ENCODE measurements around the gene MET. TPM values are rescaled to one million over a fixed set of nuclear protein-coding genes. Genes with fewer than 3 reads are reported as not detected.
"Not testable (repeated sequence)": the region's sequence is repeated elsewhere in the genome, so short reads cannot be mapped to it uniquely, and the experiment has no call there.

MET gene
- total and polyA plus RNA-seq, 2 donors (not counting 3 experiments of a cell fraction or from before 2014, with no cell fraction given) = 21.1 to 44.5 TPM

DNA sequence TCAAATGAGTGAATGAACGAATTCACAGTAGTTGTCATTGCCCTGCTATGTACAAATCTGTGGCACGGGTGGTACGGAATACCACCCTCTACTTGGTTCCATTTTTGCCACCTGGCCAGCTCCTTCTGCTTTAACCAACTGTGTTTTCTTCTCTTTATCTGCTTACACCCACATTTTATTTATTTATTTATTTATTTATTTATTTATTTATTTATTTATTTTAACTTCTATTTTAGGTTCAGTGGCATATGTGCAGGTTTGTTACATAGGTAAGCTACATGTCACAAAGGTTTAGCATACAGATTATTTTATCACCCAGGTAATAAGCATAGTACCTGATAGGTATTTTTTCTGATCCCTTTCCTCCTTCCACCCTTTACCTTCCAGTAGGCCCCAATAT lies 148.2 kb downstream of the MET start:
- H3K27ac ChIP-seq (ENCODE audit: insufficient read depth, low read depth, low read length) = no peak overlapping the region
- no peak for TF ChIP-seq JUN (IDR thresholded peaks at IDR 0.05; ENCODE audit: borderline replicate concordance, insufficient read depth, insufficient read length, low read depth)
- no peak for TF ChIP-seq FOS (IDR thresholded peaks at IDR 0.05; ENCODE audit: borderline replicate concordance, insufficient read depth, low read length)
- no peak for TF ChIP-seq EZH2 (IDR thresholded peaks at IDR 0.05; ENCODE audit: borderline replicate concordance, low read depth, low read length, severe bottlenecking)
- TF ChIP-seq, protein P1, sequence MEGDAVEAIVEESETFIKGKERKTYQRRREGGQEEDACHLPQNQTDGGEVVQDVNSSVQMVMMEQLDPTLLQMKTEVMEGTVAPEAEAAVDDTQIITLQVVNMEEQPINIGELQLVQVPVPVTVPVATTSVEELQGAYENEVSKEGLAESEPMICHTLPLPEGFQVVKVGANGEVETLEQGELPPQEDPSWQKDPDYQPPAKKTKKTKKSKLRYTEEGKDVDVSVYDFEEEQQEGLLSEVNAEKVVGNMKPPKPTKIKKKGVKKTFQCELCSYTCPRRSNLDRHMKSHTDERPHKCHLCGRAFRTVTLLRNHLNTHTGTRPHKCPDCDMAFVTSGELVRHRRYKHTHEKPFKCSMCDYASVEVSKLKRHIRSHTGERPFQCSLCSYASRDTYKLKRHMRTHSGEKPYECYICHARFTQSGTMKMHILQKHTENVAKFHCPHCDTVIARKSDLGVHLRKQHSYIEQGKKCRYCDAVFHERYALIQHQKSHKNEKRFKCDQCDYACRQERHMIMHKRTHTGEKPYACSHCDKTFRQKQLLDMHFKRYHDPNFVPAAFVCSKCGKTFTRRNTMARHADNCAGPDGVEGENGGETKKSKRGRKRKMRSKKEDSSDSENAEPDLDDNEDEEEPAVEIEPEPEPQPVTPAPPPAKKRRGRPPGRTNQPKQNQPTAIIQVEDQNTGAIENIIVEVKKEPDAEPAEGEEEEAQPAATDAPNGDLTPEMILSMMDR (IDR thresholded peaks at IDR 0.05; ENCODE audit: extremely low read depth in 1 of 2, insufficient read depth in 1 of 2, low read depth in 1 of 2, low read length in 2 of 2) = no peak
- no peak for TF ChIP-seq POLR2AphosphoS5 (IDR thresholded peaks at IDR 0.05; ENCODE audit: insufficient read depth, low read depth, low read length)
- TF ChIP-seq, protein P2, sequence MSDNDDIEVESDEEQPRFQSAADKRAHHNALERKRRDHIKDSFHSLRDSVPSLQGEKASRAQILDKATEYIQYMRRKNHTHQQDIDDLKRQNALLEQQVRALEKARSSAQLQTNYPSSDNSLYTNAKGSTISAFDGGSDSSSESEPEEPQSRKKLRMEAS (IDR thresholded peaks at IDR 0.05; ENCODE audit: insufficient read depth, insufficient read length) = no peak
- no peak for TF ChIP-seq MYC (IDR thresholded peaks at IDR 0.05; ENCODE audit: low read depth, low read length)
- TF ChIP-seq POLR2A (IDR thresholded peaks at IDR 0.05; ENCODE audit: low read depth, low read length) = no peak
- TF ChIP-seq GATA2 (IDR thresholded peaks at IDR 0.05; ENCODE audit: insufficient read depth, insufficient read length, low read depth, low read length) = no peak
- POLR2A ChIA-PET = no interaction called here
- H3K27me3 ChIP-seq (ENCODE audit: control insufficient read depth in 2 of 2, insufficient read depth in 2 of 2, low read length in 2 of 2) = no peaks in the 10 kb centered on the region
- H3K79me2 ChIP-seq (ENCODE audit: control insufficient read depth, insufficient read depth, low read length) = no peaks in the 10 kb centered on the region
- no peak overlapping the region for H3K4me2 ChIP-seq (ENCODE audit: insufficient read depth, low read length)
- no peak for DNase-seq (ENCODE audit: low read depth, low spot score)
- H3K4me3 ChIP-seq (replicated peaks in 1 of 3; ENCODE audit: insufficient read depth in 1 of 3, low read depth in 1 of 3, low read length in 3 of 3) = no peak overlapping the region
- no peaks in the 10 kb centered on the region for H3K4me1 ChIP-seq (ENCODE audit: control insufficient read depth, extremely low read depth, insufficient read depth, low read length)
- no peak for FAIRE-seq
- H2AFZ ChIP-seq (ENCODE audit: low read depth, low read length) = no peak overlapping the region
- CTCF ChIA-PET = interaction anchor here (0.9 kb wide), 1 partner anchor 13 kb away, joined by 3 read pairs; no protein-coding TSS in a partner anchor
- BruUV-seq (replicated peaks) = no TSS peak
- no peaks in the 10 kb centered on the region for H3K36me3 ChIP-seq (ENCODE audit: control insufficient read depth in 2 of 2, extremely low read depth in 1 of 2, insufficient read depth in 2 of 2, low read length in 2 of 2)
- no peaks in the 10 kb centered on the region for H3K9me1 ChIP-seq (replicated peaks; ENCODE audit: control insufficient read depth, extremely low read depth, insufficient read depth, low read length)
- intact Hi-C loops (cut with micrococcal nuclease) (no loop called here), dilution Hi-C loops (cut with MboI; ENCODE audit: extremely low pct_ligation_motif_present, low sequenced_read_pairs) (no loop called here)
- H4K20me1 ChIP-seq (replicated peaks; ENCODE audit: control insufficient read depth, extremely low read depth, insufficient read depth, low read length) = no peaks in the 10 kb centered on the region
- no peak overlapping the region for H3K9ac ChIP-seq (replicated peaks; ENCODE audit: extremely low read depth, insufficient read depth, low read length)
- no peaks in the 10 kb centered on the region for H3K9me3 ChIP-seq (replicated peaks; ENCODE audit: control insufficient read depth, insufficient read depth, low read length)

DNA sequence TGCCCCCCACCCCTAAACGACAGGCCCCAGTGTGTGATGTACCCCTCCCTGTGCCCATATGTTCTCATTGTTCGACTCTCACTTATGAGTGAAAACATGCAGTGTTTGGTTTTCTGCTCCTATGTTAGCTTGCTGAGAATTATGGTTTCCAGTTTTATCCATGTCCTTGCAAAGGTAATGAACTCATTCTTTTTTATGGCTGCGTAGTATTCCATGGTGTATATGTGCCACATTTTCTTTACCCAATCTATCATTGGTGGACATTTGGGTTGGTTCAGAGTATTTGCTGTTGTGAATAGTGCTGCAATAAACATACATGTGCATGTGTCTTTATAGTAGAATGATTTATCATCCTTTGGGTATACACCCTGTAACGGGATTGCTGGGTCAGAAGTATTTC lies 149.7 kb downstream of the MET start:
- H3K79me2 ChIP-seq (ENCODE audit: control insufficient read depth, insufficient read depth, low read length); POLR2A ChIA-PET; H3K27me3 ChIP-seq (ENCODE audit: control insufficient read depth in 2 of 2, insufficient read depth in 2 of 2, low read length in 2 of 2); H3K27ac ChIP-seq (ENCODE audit: insufficient read depth, low read depth, low read length); H2AFZ ChIP-seq (ENCODE audit: low read depth, low read length); H3K4me2 ChIP-seq (ENCODE audit: insufficient read depth, low read length); DNase-seq (ENCODE audit: low read depth, low spot score); FAIRE-seq; H3K4me1 ChIP-seq (ENCODE audit: control insufficient read depth, extremely low read depth, insufficient read depth, low read length); H3K36me3 ChIP-seq (ENCODE audit: control insufficient read depth in 2 of 2, extremely low read depth in 1 of 2, insufficient read depth in 2 of 2, low read length in 2 of 2); BruUV-seq (replicated peaks); H3K9ac ChIP-seq (replicated peaks; ENCODE audit: extremely low read depth, insufficient read depth, low read length); H4K20me1 ChIP-seq (replicated peaks; ENCODE audit: control insufficient read depth, extremely low read depth, insufficient read depth, low read length); H3K4me3 ChIP-seq (replicated peaks in 1 of 3; ENCODE audit: insufficient read depth in 1 of 3, low read depth in 1 of 3, low read length in 3 of 3); dilution Hi-C loops (cut with MboI; ENCODE audit: extremely low pct_ligation_motif_present, low sequenced_read_pairs); H3K9me3 ChIP-seq (replicated peaks; ENCODE audit: control insufficient read depth, insufficient read depth, low read length); intact Hi-C loops (cut with micrococcal nuclease); H3K9me1 ChIP-seq (replicated peaks; ENCODE audit: control insufficient read depth, extremely low read depth, insufficient read depth, low read length): not testable (repeated sequence)
- CTCF ChIA-PET = interaction anchor here (1.0 kb wide), 1 partner anchor 641 kb away, joined by 3 read pairs; no protein-coding TSS in a partner anchor

Measured in endothelial cell of umbilical vein (primary cell).